H1 (cell line): ENCODE data around the gene HMGB3. TPM values are rescaled to one million over a fixed set of nuclear protein-coding genes. Genes with fewer than 3 reads are reported as not detected.
A peak's percentile ranks its signal among the peaks of the same experiment; 100 is the strongest.

Source experiments
- CTCF ChIA-PET: fragments of 300-600 bp; sonication (Branson Sonifier 250); formaldehyde crosslinking; loops from one replicate; lab custom pipeline; 2021; ENCODE audit not compliant: partially characterized antibody; lab: Charles Lee
- POLR2A ChIA-PET: fragments of 300-600 bp; sonication (Branson Sonifier 250); formaldehyde crosslinking; loops from one replicate; lab custom pipeline; 2021; ENCODE audit warnings: inconsistent platforms; ENCODE audit not compliant: partially characterized antibody; lab: Charles Lee
- DNase-seq, 2 experiments: peaks; one replicate each; pipeline versions ENCODE4 v3.0.0 to v3.0.0-alpha.2; 2010 to 2022; ENCODE audit warnings: low spot score in 2 of 2, low read depth in 1 of 2, mixed read lengths in 1 of 2
- FAIRE-seq: peaks from 2 replicates; lab custom pipeline; 2011; peaks lifted over from hg19 to GRCh38; lab: Jason Lieb, UNC
- H2AFZ ChIP-seq: 2 replicates; pipeline ENCODE4 v1.8.1; 2012; ENCODE audit warnings: low read length, inconsistent platforms
- H2AK5ac ChIP-seq: 2 replicates; pipeline ENCODE4 v1.6.1; 2013; ENCODE audit warnings: low read depth, low read length
- H2BK120ac ChIP-seq: replicated peaks from 2 replicates; pipeline ENCODE3; 2013; ENCODE audit warnings: low read depth, low read length, inconsistent platforms
- H2BK12ac ChIP-seq: 2 replicates; pipeline ENCODE4 v1.6.1; 2013; ENCODE audit warnings: low read depth, low read length
- H2BK15ac ChIP-seq: 2 replicates; pipeline ENCODE4 v1.6.1; 2013; ENCODE audit warnings: low read length
- H2BK20ac ChIP-seq: 2 replicates; pipeline ENCODE4 v1.6.1; 2013; ENCODE audit warnings: low read length
- H2BK5ac ChIP-seq: 2 replicates; pipeline ENCODE4 v1.6.1; 2013; ENCODE audit warnings: low read depth, low read length
- H3K14ac ChIP-seq: 2 replicates; pipeline ENCODE4 v1.6.1; 2013; ENCODE audit warnings: inconsistent platforms; ENCODE audit not compliant: insufficient read length
- H3K18ac ChIP-seq: 2 replicates; pipeline ENCODE4 v1.6.1; 2013; ENCODE audit warnings: low read length; ENCODE audit errors: extremely low read depth
- H3K23ac ChIP-seq: 2 replicates; pipeline ENCODE4 v1.6.1; 2013; ENCODE audit warnings: inconsistent platforms; ENCODE audit not compliant: insufficient read length
- H3K23me2 ChIP-seq: 2 replicates; pipeline ENCODE4 v1.6.1; 2013; ENCODE audit warnings: low read depth, low read length
- H3K27ac ChIP-seq: 2 replicates; pipeline ENCODE4 v1.6.1; 2011; ENCODE audit warnings: low read depth, low read length, inconsistent platforms
- H3K27me3 ChIP-seq, 4 experiments: replicated peaks in 1 of 4; 1 replicate in 1 of 4; 2 replicates in 3 of 4; pipeline versions ENCODE4 v1.6.1 to v1.8.1; 2011 to 2013; ENCODE audit warnings: low read length in 3 of 4, mild to moderate bottlenecking in 3 of 4, inconsistent platforms in 2 of 4, mixed read lengths in 2 of 4, moderate library complexity in 1 of 4; ENCODE audit not compliant: control insufficient read depth in 3 of 4, insufficient read depth in 3 of 4; ENCODE audit errors: extremely low read depth in 1 of 4
- H3K36me3 ChIP-seq, 4 experiments: 2 replicates each; pipeline versions ENCODE4 v1.6.1 to v1.8.1; 2011 to 2013; ENCODE audit warnings: mild to moderate bottlenecking in 4 of 4, low read length in 3 of 4, moderate library complexity in 2 of 4, control low read depth in 1 of 4, inconsistent platforms in 1 of 4; ENCODE audit not compliant: insufficient read depth in 4 of 4, control insufficient read depth in 2 of 4
- H3K4ac ChIP-seq: replicated peaks from 2 replicates; pipeline ENCODE3; 2013; ENCODE audit warnings: low read length, low read depth, mixed read lengths, inconsistent platforms; ENCODE audit not compliant: insufficient read length
- H3K4me1 ChIP-seq, 4 experiments: replicated peaks in 1 of 4; 1 replicate in 1 of 4; 2 replicates in 3 of 4; pipeline versions ENCODE4 v1.6.1 to v1.8.1; 2011 to 2013; ENCODE audit warnings: low read length in 3 of 4, inconsistent platforms in 2 of 4, mixed read lengths in 1 of 4; ENCODE audit not compliant: insufficient read depth in 4 of 4, control insufficient read depth in 3 of 4
- H3K4me2 ChIP-seq, 2 experiments: 2 replicates each; pipeline versions ENCODE4 v1.6.1 to v1.8.1; 2011 to 2013; ENCODE audit warnings: low read depth in 2 of 2, low read length in 2 of 2, control low read depth in 1 of 2, inconsistent platforms in 1 of 2, mild to moderate bottlenecking in 1 of 2; ENCODE audit not compliant: insufficient read depth in 1 of 2
- H3K4me3 ChIP-seq, 4 experiments: fragments of 200-600, 300-600 bp in 1 of 4; sonication (generic), shearing (Covaris generic), sonication (Bioruptor Twin) in 1 of 4; 2 replicates each; pipeline versions ENCODE4 v1.5.1 to v1.8.1; 2011 to 2016; ENCODE audit warnings: low read length in 4 of 4, low read depth in 3 of 4, control low read depth in 2 of 4, inconsistent platforms in 2 of 4, mild to moderate bottlenecking in 2 of 4, mixed read lengths in 1 of 4, moderate library complexity in 1 of 4; ENCODE audit not compliant: insufficient read depth in 2 of 4; ENCODE audit errors: extremely low read depth in 1 of 4
- H3K56ac ChIP-seq: replicated peaks from 2 replicates; pipeline ENCODE3; 2013; ENCODE audit warnings: low read depth, mild to moderate bottlenecking, mixed read lengths, low read length, inconsistent platforms; ENCODE audit not compliant: insufficient read length
- H3K79me1 ChIP-seq: 2 replicates; pipeline ENCODE4 v1.6.1; 2013; ENCODE audit warnings: low read depth, low read length, control low read depth
- H3K79me2 ChIP-seq, 2 experiments: 2 replicates each; pipeline versions ENCODE4 v1.6.1 to v1.8.1; 2012 to 2013; ENCODE audit warnings: low read length in 2 of 2, mild to moderate bottlenecking in 2 of 2, inconsistent platforms in 1 of 2; ENCODE audit not compliant: insufficient read depth in 2 of 2, control insufficient read depth in 1 of 2
- H3K9ac ChIP-seq, 4 experiments: replicated peaks in 1 of 4; 1 replicate in 1 of 4; 2 replicates in 3 of 4; pipeline versions ENCODE4 v1.6.1 to v1.8.1; 2011 to 2013; ENCODE audit warnings: low read depth in 3 of 4, low read length in 3 of 4, control low read depth in 2 of 4, mild to moderate bottlenecking in 2 of 4, moderate library complexity in 2 of 4, inconsistent platforms in 1 of 4; ENCODE audit errors: extremely low read depth in 1 of 4
- H3K9me3 ChIP-seq, 2 experiments: 2 replicates each; pipeline versions ENCODE4 v1.6.1 to v1.8.1; 2012 to 2013; ENCODE audit warnings: mild to moderate bottlenecking in 2 of 2, moderate library complexity in 2 of 2, control low read depth in 1 of 2, inconsistent platforms in 1 of 2, low read depth in 1 of 2, low read length in 1 of 2, mixed read lengths in 1 of 2; ENCODE audit not compliant: insufficient read depth in 2 of 2
- H4K20me1 ChIP-seq, 2 experiments: replicated peaks in 1 of 2; 2 replicates each; pipeline versions ENCODE3 to v1.8.1; 2011 to 2013; ENCODE audit warnings: inconsistent platforms in 2 of 2, low read length in 2 of 2, mild to moderate bottlenecking in 1 of 2; ENCODE audit not compliant: insufficient read depth in 2 of 2, control insufficient read depth in 1 of 2
- H4K5ac ChIP-seq: 2 replicates; pipeline ENCODE4 v1.6.1; 2013; ENCODE audit warnings: low read length, low read depth, mixed read lengths, inconsistent platforms; ENCODE audit not compliant: insufficient read length
- H4K8ac ChIP-seq: 2 replicates; pipeline ENCODE4 v1.8.0; 2013; ENCODE audit warnings: mild to moderate bottlenecking, moderate library complexity, low read length, inconsistent platforms; ENCODE audit not compliant: insufficient read depth; ENCODE audit errors: extremely low read depth
- H4K91ac ChIP-seq: replicated peaks from 2 replicates; pipeline ENCODE3; 2013; ENCODE audit warnings: low read length, mixed read lengths, inconsistent platforms; ENCODE audit not compliant: insufficient read length
- WGBS, 2 experiments: shearing (Covaris generic) in 1 of 2; methylation state at CpG; one replicate each; pipeline versions ENCODE4 v1.1.6 to v1.1.7; 2013 to 2015; ENCODE audit warnings: low lambda C conversion rate in 2 of 2, mixed read lengths in 2 of 2, inconsistent platforms in 1 of 2, low coverage in 1 of 2, missing lambda C conversion rate in 1 of 2; ENCODE audit not compliant: insufficient replicate concordance in 2 of 2, insufficient coverage in 1 of 2, insufficient read length in 1 of 2; ENCODE audit errors: extremely low coverage in 1 of 2, missing lambda C conversion rate in 1 of 2; 5-methylcytosine and 5-hydroxymethylcytosine counted together
- polyA plus RNA-seq, 7 experiments: library from polyadenylated mRNA; depleted of rRNA in 3 of 7; stranded (reverse) in 5 of 7; unstranded in 2 of 7; fragments of >200 nt in 5 of 7; fragments of 200-250 nt in 2 of 7; gene quantifications; 1 replicate in 5 of 7; 2 replicates in 1 of 7; 4 replicates in 1 of 7; pipeline versions ENCODE4 v1.2.1 to v1.2.3, GENCODE V29; 2011 to 2013; ENCODE audit warnings: missing spikeins in 2 of 7, mixed read lengths in 2 of 7
- total RNA-seq: library from RNA; stranded (reverse); fragmentation: NEBNext Ultra II Directional; extraction: Animal tissue kit (Norgen Biotek cat#: 25700); gene quantifications from 2 replicates; pipeline ENCODE4 v1.2.1, GENCODE V29; 2021

HMGB3 gene
- total and polyA plus RNA-seq, 2 of the 8 experiments (the other 6 are each of a cell fraction or from before 2014, with no cell fraction given), result 55.8 to 346 TPM

- no peaks in the 10 kb centered on the region for H3K79me2 ChIP-seq
- no peak overlapping the region for H2BK120ac ChIP-seq
- no peak overlapping the region for H2BK12ac ChIP-seq
- no peak overlapping the region; the same call in 1 of the 2 replicates for H3K18ac ChIP-seq
- H3K23me2 ChIP-seq, result no peaks in the 10 kb centered on the region
- ChIA-PET POLR2A (interaction anchor here (0.9 to 1.9 kb wide), 6 partner anchors 9 to 51 kb away, joined by 3 to 15 read pairs (median 4); no protein-coding TSS in a partner anchor), CTCF (interaction anchor here (0.8 to 0.9 kb wide), 2 partner anchors 16 to 37 kb away, joined by 3 read pairs; no protein-coding TSS in a partner anchor)
- H2AK5ac ChIP-seq, result no peak overlapping the region
- peak overlapping the region in 1 of 2 experiments; percentile 10; a peak in 1 of 4 replicates for H3K4me2 ChIP-seq
- no peak overlapping the region for H3K14ac ChIP-seq
- no peaks in the 10 kb centered on the region for H3K27me3 ChIP-seq
- peaks cover 0 to 6% (median 2%) of the 10 kb centered on the region in 4 experiments; a peak in 4 of 7 replicates for H3K4me1 ChIP-seq
- no peak overlapping the region; the same call in 1 of the 2 replicates for H2BK5ac ChIP-seq
- no peak overlapping the region for H3K27ac ChIP-seq
- 80% methylated on average over 1 of the region's 5 CpGs; no CpG with 5 or more reads in 1 of the 2 experiments for WGBS, 2 experiments
- H4K5ac ChIP-seq, result no peak overlapping the region
- no peak overlapping the region for H3K23ac ChIP-seq
- H3K9ac ChIP-seq, result no peak overlapping the region
- H2BK20ac ChIP-seq, result no peak overlapping the region
- H3K79me1 ChIP-seq, result no peaks in the 10 kb centered on the region
- no peak overlapping the region for H4K8ac ChIP-seq
- DNase-seq, result no peak
- no peak for FAIRE-seq
- H3K56ac ChIP-seq, result no peak overlapping the region
- H4K91ac ChIP-seq, result no peak overlapping the region
- H3K36me3 ChIP-seq, result no peaks in the 10 kb centered on the region
- H2BK15ac ChIP-seq, result no peak overlapping the region
- H4K20me1 ChIP-seq, result no peaks in the 10 kb centered on the region
- H2AFZ ChIP-seq, result no peak overlapping the region
- H3K9me3 ChIP-seq, result no peaks in the 10 kb centered on the region
- no peak overlapping the region for H3K4me3 ChIP-seq
- no peak overlapping the region for H3K4ac ChIP-seq
Observed at GRCh38 chrX:150934453-150934852, 48.7 kb upstream of the HMGB3 start.
